SU-DHL-6 (cell line): ENCODE data around the gene PRR18.

Experiments
- H2AFZ ChIP-seq: fragments of 200-600 bp; sonication (generic); 2 replicates; pipeline ENCODE4 v1.6.1; 2014; ENCODE audit warnings: low read depth, mild to moderate bottlenecking, moderate library complexity, mixed read lengths, antibody characterized with exemption, low read length; ENCODE audit not compliant: severe bottlenecking
- H3F3A ChIP-seq: fragments of 200-600 bp; shearing (Covaris generic); 2 replicates; pipeline ENCODE4 v1.6.0; 2016; ENCODE audit warnings: antibody characterized with exemption, mild to moderate bottlenecking; ENCODE audit not compliant: insufficient read depth
- H3K27ac ChIP-seq: fragments of 200-600 bp; sonication (generic); 2 replicates; pipeline ENCODE4 v1.5.1; 2016; ENCODE audit warnings: low read depth, mild to moderate bottlenecking, low read length, moderate library complexity, mixed read lengths
- H3K27me3 ChIP-seq: fragments of 200-600 bp; sonication (generic), shearing (Covaris generic); 2 replicates; pipeline ENCODE4 v1.6.0; 2014; ENCODE audit warnings: mild to moderate bottlenecking, low read length
- H3K36me3 ChIP-seq: fragments of 200-600 bp; sonication (generic); 2 replicates; pipeline ENCODE4 v1.6.1; 2014; ENCODE audit warnings: mild to moderate bottlenecking, low read length, mixed read lengths
- H3K4me2 ChIP-seq: fragments of 300-600, 200-600 bp; shearing (Covaris generic), sonication (generic); 2 replicates; pipeline ENCODE4 v1.6.0; 2014; ENCODE audit warnings: low read length, low read depth, mild to moderate bottlenecking; ENCODE audit not compliant: poor library complexity, severe bottlenecking
- H3K4me3 ChIP-seq: fragments of 200-600 bp; sonication (generic); 2 replicates; pipeline ENCODE4 v1.5.1; 2014; ENCODE audit warnings: antibody characterized with exemption, low read length, mild to moderate bottlenecking, mixed read lengths; ENCODE audit not compliant: insufficient read depth, poor library complexity, severe bottlenecking
- H3K79me2 ChIP-seq: fragments of 200-600 bp; sonication (generic); 2 replicates; pipeline ENCODE4 v1.6.1; 2014; ENCODE audit warnings: mild to moderate bottlenecking, low read length, moderate library complexity; ENCODE audit not compliant: insufficient read depth
- H3K9ac ChIP-seq: fragments of 200-600 bp; sonication (generic); 2 replicates; pipeline ENCODE4 v1.7.0; 2014; ENCODE audit warnings: mild to moderate bottlenecking, low read length
- H3K9me2 ChIP-seq: fragments of 200-600 bp; sonication (generic); replicated peaks from 2 replicates; pipeline ENCODE4 v1.6.1; 2014; ENCODE audit warnings: low read length; ENCODE audit not compliant: insufficient read depth
- H3K9me3 ChIP-seq: fragments of 200-600 bp; sonication (generic); 2 replicates; pipeline ENCODE4 v1.6.1; 2014; ENCODE audit warnings: low read length, mixed read lengths; ENCODE audit not compliant: insufficient read depth
- H4K20me1 ChIP-seq: fragments of 200-600 bp; sonication (generic); 2 replicates; pipeline ENCODE4 v1.6.1; 2014; ENCODE audit warnings: low read depth, mild to moderate bottlenecking, antibody characterized with exemption, low read length, moderate library complexity, mixed read lengths
- EZH2phosphoT487 ChIP-seq: fragments of 200-600 bp; sonication (generic), shearing (Covaris generic); conservative IDR thresholded peaks from 2 replicates; pipeline ENCODE4 v1.6.1; 2018; ENCODE audit warnings: mild to moderate bottlenecking, antibody characterized with exemption, low read length, moderate library complexity, mixed read lengths
- TF ChIP-seq, protein P1 (sequence below): fragments of 200-600 bp; sonication (generic); IDR thresholded peaks from one replicate; pipeline ENCODE4 v1.5.1; 2017; ENCODE audit warnings: antibody characterized with exemption, mild to moderate bottlenecking, low read length, moderate library complexity; ENCODE audit not compliant: insufficient read depth, poor library complexity, severe bottlenecking

PRR18 gene

DNA sequence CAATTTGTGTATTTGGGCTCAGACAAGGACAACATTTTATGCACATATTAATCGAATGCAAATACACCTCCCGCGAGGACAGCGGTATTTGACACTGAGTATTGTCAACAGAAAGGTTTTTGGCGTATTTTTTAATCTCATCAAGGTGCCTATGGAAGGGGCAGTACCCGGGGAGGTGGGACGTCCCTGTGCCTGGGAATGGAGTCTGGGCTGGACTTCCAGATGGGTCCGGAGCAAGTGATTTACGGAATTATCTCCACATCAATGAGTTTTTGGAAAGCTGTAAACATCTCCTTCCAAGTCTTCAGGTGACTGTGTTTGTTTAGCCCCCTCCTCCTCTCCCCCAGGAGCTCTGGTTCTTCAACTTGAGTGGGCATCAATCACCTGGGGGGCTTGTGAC, 39.8 kb downstream of the PRR18 start:
- Histone ChIP-seq H3K79me2 (no peaks in the 10 kb centered on the region), H3K9me2 (no peaks in the 10 kb centered on the region), H3K27ac (no peak overlapping the region), H2AFZ (no peak overlapping the region), H3K4me3 (no peak overlapping the region), H3K4me2 (no peak overlapping the region), H3K9ac (no peak overlapping the region), H4K20me1 (no peaks in the 10 kb centered on the region), H3K27me3 (no peaks in the 10 kb centered on the region), H3K36me3 (no peaks in the 10 kb centered on the region), H3K9me3 (no peaks in the 10 kb centered on the region), H3F3A (no peaks in the 10 kb centered on the region)
- TF ChIP-seq EZH2phosphoT487 = no peak
- TF ChIP-seq, protein P1, sequence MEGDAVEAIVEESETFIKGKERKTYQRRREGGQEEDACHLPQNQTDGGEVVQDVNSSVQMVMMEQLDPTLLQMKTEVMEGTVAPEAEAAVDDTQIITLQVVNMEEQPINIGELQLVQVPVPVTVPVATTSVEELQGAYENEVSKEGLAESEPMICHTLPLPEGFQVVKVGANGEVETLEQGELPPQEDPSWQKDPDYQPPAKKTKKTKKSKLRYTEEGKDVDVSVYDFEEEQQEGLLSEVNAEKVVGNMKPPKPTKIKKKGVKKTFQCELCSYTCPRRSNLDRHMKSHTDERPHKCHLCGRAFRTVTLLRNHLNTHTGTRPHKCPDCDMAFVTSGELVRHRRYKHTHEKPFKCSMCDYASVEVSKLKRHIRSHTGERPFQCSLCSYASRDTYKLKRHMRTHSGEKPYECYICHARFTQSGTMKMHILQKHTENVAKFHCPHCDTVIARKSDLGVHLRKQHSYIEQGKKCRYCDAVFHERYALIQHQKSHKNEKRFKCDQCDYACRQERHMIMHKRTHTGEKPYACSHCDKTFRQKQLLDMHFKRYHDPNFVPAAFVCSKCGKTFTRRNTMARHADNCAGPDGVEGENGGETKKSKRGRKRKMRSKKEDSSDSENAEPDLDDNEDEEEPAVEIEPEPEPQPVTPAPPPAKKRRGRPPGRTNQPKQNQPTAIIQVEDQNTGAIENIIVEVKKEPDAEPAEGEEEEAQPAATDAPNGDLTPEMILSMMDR = no peak

GRCh38 chr6:166267526-166267925, 40.7 kb downstream of the PRR18 start:
- Histone ChIP-seq H3K9me3 (no peaks in the 10 kb centered on the region), H3K79me2 (no peaks in the 10 kb centered on the region), H3K36me3 (no peaks in the 10 kb centered on the region), H2AFZ (no peak overlapping the region), H3K27ac (no peak overlapping the region), H3F3A (no peaks in the 10 kb centered on the region), H4K20me1 (no peaks in the 10 kb centered on the region), H3K9ac (no peak overlapping the region), H3K4me2 (no peak overlapping the region), H3K9me2 (no peaks in the 10 kb centered on the region), H3K27me3 (no peaks in the 10 kb centered on the region), H3K4me3 (no peak overlapping the region)
- no peak for TF ChIP-seq EZH2phosphoT487
- TF ChIP-seq, protein P1 = no peak

DNA sequence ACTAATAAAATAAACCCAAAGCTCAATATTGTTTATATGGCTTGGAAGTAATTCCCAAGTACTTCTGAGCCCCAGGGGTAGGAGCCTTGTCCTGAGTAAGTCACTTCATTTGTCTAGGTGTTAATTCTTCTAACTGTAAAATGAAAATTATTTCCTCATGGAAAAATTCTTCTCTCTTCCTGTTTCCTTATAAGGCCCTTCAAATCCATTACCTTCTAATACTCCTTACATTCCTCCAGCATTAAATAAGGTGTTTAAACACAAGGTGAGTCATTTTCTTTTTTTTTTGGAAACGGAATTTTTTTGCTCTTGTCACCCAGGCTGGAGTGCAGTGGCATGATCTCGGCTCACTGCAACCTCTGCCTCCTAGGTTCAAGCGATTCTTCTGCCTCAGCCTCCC, 41.9 kb downstream of the PRR18 start:
- TF ChIP-seq EZH2phosphoT487 = no peak
- TF ChIP-seq, protein P1 = no peak
- no peak overlapping the region for H3K9ac ChIP-seq
- H3K27ac ChIP-seq = no peak overlapping the region
- H3K9me2 ChIP-seq = no peaks in the 10 kb centered on the region
- no peak overlapping the region for H3K4me3 ChIP-seq
- H4K20me1 ChIP-seq = no peaks in the 10 kb centered on the region
- H2AFZ ChIP-seq = no peak overlapping the region
- no peaks in the 10 kb centered on the region for H3K79me2 ChIP-seq
- no peaks in the 10 kb centered on the region for H3F3A ChIP-seq
- H3K27me3 ChIP-seq = no peaks in the 10 kb centered on the region
- H3K36me3 ChIP-seq = no peaks in the 10 kb centered on the region
- H3K9me3 ChIP-seq = no peaks in the 10 kb centered on the region
- no peak overlapping the region for H3K4me2 ChIP-seq
